ENCODE data around the gene WNK4.

Gene WNK4

DNA sequence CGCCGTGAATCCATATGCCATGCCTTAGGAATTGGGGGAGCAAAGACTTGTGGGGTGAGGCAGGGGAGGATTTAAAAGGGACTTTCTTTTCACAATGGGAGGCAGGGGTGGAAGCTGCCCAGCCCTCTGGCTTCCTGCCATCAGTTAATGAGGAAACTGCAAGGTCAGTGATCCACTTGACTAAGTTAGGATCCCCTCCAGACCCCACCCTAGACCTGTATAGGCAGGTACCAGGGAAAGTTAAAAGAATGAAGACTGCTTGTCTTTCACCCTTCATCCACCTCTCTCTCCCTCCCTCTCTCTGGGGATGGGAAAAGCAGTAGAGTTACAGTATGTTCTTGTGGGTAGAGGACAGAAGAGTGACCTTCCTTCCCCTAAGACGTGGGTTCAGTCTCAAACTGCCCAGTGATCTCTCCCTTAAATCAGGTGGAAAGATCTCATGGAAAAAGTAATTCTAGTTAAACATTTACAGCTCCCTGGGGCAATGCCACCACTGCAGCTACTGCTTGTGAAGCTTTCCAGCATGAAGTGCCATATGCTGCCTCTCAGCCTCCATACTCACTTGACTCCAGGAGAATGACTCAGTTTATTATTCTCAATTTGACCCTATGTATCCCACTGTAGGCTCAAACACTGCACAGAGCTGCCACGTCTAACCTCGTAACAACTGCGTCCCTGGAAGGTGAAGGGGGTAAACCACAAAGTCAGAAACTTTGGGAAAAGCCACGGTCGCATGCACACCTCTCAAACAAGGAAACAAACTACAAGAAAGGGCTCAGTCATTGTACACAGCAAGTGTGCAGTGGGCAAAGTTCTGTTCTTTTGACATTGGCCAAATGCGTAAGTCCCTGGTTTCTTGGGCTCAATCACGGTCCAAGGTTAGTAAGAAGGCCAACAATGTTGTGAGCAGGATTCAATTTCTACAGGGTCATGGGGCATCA lies 16.9 kb downstream of the WNK4 start:
- no peak for DNase-seq

DNA sequence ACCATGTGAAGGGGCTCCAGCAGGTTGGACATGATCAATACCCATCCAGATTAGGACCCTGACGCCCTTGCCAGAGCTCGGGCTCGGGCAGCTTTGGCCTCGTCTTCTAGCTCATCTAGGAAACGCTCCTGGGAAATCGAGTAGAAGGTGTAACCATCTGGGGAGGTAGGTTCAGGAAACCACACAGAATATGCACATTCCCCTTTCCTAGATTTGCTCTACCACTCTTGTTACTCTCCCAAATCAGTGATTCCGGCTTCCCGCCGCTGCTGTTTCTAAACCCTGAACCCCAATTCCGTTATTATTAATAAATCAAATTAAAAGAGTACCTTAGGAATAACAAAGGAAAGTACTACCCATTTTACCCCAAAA lies 17.6 kb downstream of the WNK4 start:
- no peak for DNase-seq

DNA sequence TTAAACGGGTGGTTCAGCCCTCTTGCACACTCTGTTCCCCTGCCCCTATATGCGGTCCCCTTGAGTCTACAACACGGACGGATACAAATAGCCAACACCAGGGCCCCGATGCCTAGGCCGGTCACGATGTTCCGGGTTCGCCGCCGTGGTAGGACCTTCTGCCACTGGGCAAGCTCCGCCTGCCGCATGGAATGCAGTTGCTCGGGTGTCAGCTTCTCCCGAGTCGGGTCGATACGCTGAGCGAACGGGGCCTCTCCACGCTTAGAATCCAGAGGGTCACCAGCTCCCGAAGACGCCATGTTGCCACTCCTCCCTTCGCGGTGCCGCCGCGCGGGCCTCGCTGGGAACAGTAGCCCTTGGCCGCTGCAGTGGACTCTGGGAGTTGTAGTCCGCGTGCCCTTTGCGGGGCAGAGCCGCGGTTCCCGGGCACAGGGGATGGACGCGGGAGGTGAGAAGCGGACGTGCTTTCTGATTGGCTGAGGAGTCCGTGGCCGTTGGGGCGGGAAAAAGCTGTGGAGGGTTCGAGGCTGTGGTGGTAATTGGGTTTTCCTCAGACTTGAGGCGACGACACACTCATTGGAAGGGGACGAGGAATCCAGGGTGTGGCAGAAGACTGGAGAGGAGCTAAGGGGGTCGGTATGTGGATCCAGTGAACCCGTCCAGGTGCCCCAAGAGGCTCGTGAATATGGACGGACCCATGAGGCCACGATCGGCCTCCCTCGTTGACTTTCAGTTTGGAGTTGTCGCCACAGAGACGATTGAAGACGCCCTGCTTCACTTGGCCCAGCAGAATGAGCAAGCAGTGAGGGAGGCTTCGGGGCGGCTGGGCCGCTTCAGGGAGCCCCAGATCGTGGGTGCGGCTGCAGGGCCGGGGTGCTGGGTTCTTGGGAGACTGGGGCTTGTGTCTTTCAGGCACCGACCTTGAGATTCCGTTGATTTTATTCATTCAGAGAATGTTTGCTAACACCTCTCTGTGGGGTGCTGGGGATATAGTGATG lies 18.3 kb downstream of the WNK4 start, which contains the start of the genes CNTD1 and COA3:
Gene CNTD1, plus strand, starts transcription at position 479 of the 998 bp plus-strand sequence. Its CDS starts 207 bp downstream, at position 686.
Gene COA3, minus strand, starts transcription at position 322 of the 998 bp plus-strand sequence. Its CDS starts 23 bp downstream, at position 299.
- DNase-seq = peak; percentile 90

DNA sequence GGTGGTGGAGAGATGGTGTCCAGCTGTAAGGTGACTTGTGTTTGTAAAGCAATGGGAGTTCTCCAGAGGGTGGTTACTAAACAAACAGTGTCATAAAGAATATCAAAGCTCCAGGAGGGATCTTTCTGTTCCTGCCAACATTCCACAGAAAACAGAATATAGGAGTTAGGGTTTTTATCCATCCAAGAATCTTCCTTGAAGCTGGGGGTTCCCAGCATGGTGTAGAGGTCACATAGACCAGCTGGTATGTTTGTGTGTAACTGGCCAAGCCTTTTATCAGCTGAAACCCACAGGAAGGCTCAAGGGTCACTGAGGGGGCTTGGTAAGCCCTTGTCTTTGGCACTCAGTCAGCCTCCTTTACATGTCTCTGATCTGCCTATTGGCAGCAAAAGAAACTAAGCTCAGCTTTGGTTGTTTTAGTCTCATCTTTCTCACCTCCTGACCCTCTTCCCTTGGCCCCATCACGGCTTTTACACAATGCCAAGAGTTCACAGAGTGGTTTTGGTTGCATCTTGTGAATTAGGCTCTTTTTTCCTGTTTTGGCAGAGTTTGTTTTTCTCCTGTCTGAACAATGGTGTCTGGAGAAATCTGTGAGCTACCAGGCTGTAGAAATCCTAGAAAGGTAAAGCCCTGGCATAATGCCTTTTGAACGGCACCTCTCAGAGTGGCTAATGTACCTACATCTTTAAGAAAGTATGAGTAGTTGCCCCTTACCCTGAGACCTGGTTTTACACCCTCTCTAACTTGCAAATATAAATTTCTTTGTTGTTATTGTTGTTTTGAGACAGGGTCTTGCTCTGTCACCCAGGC lies 22.9 kb downstream of the WNK4 start:
- no peak for DNase-seq

DNA sequence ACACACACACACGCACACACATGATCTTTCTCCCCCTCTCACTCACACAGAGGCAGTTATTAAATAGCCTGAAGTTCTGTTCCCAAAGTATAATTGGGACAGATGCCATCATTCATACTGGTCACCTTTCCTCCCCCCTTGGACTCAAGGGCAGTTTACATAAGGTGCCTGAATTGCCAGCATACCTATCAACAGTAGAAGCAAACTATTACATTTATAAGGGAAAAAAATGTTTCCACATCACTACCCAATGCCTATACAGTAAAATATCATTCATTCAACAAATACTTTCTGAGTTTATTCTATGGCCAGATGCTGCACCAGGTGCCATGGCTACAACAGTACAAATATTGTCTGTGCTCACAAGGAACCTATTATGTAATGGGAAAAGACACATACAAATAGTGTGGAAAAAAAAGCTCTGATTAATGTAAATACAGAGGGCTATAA lies 24.5 kb downstream of the WNK4 start:
- no peak for DNase-seq

DNA sequence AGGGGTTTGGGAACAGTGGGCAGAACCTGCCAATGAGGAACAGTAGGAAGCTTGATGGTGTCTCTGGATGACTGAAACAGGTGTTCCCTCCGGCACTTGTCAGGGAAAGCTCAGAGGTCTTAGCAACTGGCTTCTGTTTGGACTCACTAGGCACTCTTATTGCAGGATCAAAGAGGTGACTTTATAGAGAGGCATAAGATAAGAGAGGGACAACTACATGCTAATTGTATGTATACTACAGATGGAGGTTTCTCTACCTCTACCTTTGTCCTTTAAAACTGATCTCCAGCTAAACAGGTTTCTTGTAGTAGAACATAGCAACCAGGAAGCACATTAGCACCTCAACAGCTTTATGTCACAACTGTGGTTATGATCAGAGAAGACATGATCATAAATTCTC lies 25.8 kb downstream of the WNK4 start:
- no peak for DNase-seq

DNA sequence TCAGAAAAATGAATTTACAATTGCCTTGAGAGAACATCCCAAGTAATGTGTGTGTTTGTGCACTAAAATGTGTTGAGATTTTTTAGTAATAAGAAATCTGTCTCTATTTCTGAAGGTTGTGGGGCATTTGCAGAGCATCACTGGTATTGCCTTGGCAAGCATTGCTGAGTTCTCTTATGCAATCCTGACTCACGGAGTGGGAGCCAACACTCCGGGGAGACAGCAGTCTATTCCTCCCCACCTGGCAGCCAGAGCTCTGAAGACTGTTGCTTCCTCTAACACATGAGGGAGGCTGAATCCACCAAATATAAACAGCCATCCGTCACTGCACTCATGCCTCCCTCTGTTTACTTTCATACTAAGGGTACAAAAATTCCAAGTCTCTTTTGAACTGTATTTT lies 28.8 kb downstream of the WNK4 start:
- no peak for DNase-seq

DNA sequence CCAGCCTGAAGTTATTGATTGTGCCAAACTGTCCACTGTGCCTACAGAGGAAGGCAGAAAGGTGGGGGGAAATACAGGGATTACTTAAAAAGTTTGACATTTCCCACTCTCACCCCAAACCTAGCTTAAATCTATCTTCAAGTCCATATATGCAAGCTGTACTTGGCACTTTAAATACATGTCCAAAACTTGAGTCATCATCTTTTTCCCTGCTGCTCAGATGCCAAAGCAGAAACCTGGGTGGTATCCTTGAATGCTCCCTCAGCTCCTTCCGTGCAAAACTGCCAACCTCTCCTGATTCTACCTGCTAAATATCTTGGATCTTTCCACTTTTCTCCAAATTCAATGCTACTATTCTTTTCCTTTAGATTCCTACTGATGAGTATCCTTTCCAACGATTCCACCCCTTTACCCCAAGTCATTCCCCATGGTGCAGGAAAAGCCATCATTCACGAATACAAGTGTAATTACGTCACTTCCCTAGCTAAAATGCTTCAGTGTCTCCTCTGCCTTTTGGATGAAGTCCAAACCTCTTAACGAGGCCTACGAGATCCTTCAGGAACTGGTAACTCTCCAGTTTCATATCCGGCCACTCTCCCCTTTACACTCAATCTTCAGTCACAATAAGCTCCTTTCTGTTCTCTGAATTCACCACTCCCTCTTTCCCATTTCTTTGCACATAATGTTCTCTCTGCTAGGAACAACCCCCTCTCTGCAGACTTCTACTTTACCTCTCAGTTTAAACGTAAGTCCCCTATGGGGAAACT lies 34.4 kb downstream of the WNK4 start:
- no peak for DNase-seq

DNA sequence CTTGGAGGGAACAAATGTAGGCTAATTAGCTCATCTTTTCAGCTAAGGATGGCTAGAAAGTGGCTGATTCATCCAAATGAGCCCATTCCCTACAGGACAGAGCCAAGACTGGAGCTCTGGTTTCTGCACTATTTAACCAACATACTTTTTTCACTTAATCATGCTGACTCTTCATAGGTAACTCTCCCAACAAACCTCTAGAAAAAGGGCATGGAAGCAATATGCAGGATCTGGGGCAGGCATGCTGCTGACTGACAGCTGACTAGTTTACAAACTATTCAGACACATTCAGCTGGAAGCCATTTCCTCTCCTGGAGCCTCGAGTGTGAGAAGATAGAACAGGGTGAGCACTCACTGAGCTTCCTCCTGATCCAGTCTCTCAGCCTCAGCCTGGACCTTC lies 37.5 kb downstream of the WNK4 start:
- DNase-seq = no peak

DNA sequence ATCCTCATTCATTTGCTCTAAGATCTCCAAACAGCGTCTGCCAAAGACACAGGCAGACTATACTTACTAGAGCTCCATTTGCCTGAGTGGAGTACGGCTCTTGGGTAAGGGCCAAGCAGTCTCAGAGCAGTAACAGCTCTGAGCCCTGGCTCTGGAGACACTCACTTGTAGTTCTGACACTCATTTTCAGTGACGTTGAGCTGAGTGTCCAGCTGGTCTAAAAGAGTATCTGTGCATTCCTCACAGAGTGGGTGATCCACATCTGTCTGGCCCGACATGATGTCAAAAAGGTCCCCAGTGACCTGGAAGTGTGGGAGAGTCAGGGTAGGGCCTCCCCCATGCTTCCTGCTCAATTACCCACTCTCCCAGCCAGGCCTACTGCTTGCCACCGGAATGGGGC lies 38.0 kb downstream of the WNK4 start:
- DNase-seq = no peak

DNA sequence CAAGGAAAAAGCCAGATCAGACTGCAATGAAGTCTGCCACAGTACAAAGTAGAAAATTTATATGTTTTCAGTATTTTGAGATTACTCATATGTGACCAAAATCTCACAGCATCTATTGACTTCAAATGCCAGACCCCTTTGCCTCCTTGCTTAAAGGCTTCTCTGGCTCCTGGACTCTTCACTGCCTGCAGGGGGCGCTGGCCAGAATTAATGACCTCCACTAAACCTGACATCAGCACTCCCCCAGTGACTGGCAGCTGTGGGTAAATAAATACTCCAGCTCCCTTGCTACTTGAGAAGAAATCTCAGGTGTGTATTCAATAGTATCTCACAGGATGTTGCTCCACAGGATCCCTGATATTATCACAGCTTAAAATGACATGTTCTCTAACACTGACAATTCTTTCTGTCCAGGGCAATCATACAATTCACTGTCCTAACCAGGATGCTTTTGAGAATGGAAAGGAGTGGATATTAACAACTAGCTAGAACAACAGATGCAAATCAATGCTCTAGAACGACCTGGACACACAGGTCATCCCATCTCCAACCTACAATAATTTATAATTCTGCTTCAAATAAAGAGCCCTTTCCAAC lies 39.6 kb downstream of the WNK4 start:
- DNase-seq = peak; percentile 85

DNA sequence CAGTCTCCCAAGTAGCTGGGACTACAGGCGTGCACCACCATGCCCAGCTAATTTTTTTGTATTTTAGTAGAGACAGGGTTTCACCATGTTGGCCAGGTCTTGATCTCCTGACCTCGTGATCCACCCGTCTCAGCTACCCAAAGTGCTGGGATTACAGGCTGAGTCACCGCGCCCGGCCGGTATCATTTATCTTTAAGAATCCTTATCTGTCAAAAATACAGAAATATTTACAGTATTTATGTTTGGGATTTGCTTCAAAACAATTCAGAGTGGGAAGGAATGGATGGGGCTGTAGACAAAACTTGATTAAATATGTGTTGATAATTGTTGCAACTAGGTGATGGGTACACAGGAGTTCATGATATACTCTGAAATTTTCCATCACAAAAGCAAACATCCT lies 40.8 kb downstream of the WNK4 start:
- no peak for DNase-seq

DNA sequence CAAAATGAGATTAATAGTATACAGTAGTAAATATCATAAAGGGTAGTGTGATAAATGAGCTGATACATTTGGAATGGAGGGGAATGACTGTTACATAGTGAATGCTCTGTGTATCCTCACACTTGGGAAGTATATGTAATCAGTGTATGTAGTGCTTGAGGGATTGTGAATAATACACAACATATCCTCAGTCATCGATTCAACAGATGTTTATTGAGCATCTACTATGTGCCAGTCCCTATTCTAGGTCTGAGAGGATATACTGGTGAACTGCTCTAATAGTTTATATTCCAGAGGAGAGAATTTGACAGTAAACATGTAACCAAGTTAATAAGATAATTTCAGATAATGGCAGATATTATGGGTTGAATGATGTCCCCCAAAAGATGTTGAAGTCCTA lies 47.1 kb downstream of the WNK4 start:
- no peak for DNase-seq

DNA sequence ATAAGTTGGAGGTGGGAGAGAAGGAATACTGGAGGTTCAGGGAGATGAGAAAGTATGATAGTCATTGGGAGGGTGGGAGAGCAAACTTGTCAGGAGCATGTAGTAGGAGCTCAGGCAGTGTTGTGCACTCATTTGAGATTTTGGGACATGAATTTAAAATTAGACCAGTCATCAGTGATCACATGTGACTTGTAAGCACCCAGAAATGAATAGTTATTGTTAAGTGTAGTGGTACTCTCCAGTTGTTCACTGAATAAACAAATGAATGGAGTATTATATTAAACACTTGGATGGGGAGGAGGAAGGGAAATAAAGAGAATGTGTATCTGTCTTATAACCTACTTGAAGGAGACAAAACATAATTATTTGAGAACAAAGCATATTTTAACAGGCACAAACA lies 50.6 kb downstream of the WNK4 start:
- no peak for DNase-seq

DNA sequence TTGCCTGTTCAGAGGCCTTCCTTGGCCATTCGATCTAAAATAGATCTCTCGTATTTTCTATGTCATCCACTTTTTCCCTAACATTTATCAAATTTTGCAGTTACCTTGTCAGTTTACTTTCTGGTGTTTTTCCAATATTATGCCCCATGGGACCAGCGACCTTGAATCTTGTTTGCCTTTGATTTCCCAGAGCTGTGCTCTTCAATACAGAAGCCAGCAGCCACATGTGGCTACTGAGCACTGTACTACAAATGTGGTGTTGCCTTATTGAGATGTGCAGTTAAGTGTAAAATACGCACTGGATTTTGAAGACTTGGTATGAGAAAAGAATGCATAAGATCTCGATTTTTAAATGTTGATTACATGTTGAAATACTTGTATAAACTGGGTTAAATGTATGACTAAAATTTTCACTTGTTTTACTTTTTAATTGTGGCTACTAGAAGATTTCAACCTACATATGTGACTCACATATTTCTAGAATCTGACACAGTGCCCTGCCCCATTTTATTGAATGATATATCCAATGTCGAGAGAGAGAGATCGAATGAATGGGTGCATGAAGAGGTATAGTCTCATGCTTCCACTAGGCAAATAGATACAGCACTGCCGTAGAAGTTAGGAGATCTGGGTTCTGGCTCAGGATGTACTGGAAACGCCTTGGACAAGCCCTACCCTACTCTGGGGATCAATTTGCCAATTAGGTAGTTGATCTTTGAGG lies 52.0 kb downstream of the WNK4 start:
- DNase-seq = no peak

DNA sequence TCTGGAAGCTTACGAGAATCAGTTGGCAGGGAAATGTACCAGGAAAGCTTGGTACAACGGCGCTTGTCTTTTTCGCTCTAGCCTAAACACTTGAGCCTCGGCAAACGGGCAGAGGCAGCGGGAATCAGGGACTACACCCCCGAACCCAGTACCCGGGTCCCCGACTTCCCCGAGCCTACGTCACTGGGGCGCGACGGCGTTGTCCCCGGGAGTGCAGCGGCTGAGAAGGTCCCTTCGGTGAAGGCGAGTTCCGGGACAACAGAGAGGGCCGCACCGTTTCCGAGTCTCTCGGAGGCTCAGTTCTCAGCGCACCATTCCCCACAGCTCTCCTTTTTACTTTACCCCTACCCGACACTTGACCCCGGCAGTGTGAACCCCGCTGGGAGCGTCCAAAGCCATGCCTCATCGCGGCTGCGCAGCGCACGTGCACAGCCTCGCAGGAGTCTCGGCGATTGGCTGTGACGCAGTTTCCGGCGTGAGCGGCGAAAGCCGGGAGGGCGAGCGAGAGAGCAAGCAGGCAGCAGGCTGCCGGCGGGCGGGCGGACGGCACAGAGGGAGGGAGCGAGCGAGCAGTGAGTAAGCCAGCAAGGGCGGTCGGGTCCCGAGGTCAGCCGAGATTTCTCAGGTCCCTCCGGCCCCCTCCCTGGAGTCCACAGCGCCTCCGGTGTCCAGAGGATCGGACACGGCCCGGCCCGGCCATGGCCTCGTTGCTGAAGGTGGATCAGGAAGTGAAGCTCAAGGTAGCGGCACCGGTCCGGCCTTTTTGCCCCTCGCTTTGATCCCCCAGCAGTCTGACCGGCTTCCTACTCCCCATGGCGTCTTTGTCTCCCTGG lies 52.7 kb downstream of the WNK4 start, which contains the start of gene PSME3:
Gene PSME3, plus strand, starts transcription at position 464 of the 833 bp plus-strand sequence. Its CDS starts 235 bp downstream, at position 699.
- peak; percentile 93 for DNase-seq

DNA sequence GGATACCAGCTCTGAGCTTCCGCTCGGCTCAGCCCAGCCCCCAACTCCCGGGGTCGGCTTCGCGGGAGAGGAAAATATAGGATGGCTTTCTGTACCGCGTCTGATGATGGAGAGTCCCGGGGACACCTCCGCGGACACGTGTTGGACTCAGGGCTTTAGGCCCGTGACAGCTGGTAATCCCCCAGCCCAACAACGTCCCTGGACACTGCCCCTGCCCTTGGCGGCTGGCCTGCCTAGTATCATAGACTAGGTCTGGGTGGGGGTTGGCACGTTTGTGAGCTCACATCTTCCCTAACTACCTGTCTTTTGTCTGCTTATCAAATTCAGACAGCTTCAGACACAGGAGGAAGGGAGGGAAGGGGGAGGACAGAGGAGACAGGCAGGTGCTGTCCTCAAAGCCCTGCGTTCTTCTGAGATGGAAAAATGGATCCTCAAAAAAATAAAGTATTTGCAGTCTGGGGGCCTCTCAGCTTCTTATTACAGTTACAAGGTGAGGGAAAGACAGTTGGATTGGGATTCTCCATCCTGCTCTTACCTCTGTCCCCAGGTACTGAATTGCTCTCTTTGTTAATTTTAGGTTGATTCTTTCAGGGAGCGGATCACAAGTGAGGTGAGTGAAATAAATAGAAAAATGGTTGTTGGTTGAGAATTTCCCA lies 53.5 kb downstream of the WNK4 start:
- DNase-seq = no peak

DNA sequence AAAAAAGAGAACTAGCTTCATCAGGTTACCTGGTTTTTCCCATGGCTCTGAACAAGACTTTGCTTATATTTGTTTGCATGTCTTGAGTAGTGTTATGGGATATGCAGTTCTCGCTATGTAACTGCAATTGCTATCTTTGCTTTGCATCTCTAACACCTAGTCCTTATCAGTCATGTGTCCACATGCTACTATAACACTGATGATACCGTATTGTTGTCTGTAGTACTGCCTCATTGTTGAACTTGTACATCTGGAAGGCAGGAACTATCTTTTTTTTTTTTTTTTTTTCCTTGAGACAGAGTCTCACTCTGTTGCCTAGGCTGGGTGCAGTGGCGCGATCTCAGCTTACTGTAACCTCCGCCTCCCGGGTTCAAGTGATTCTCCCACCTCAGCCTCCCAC lies 55.3 kb downstream of the WNK4 start:
- DNase-seq = no peak
